ENCODE data around the gene POLR2L. TPM values are rescaled to one million over a fixed set of nuclear protein-coding genes. Genes with fewer than 3 reads are reported as not detected.

POLR2L gene
- total RNA-seq, 1 experiment from 2014 or later, result 672 TPM

- DNase-seq (ENCODE audit: low read depth), result no peak
Measured at GRCh38 chr11:813456-814096, 28.8 kb downstream of the POLR2L start.

GRCh38 chr11:813072-813455 is 29.3 kb downstream of the POLR2L start:
- no peak for DNase-seq (ENCODE audit: low read depth)

- DNase-seq (ENCODE audit: low read depth), result no peak
Measured at GRCh38 chr11:812390-812789, 29.9 kb downstream of the POLR2L start.

- DNase-seq (ENCODE audit: low read depth), result no peak
Measured at GRCh38 chr11:811446-812245, 30.7 kb downstream of the POLR2L start.

GRCh38 chr11:810040-810567 is 32.2 kb downstream of the POLR2L start:
- DNase-seq (ENCODE audit: low read depth), result no peak

- peak; percentile 95 for DNase-seq (ENCODE audit: low read depth)
Measured at GRCh38 chr11:809287-810039, 32.9 kb downstream of the POLR2L start, which contains the start of gene RPLP2. RPLP2 (plus strand) TSS chr11:809967; CDS start chr11:810235, 268 bp downstream.

GRCh38 chr11:808427-809286 is 33.7 kb downstream of the POLR2L start:
- no peak for DNase-seq (ENCODE audit: low read depth)

GRCh38 chr11:804599-804964 is 37.7 kb downstream of the POLR2L start:
- DNase-seq (ENCODE audit: low read depth), result no peak

GRCh38 chr11:803770-804598 is 38.3 kb downstream of the POLR2L start:
- DNase-seq (ENCODE audit: low read depth), result no peak

- DNase-seq (ENCODE audit: low read depth), result no peak
Measured at GRCh38 chr11:803467-803742, 38.9 kb downstream of the POLR2L start.

- no peak for DNase-seq (ENCODE audit: low read depth)
Measured at GRCh38 chr11:802693-803466, 39.4 kb downstream of the POLR2L start.

- DNase-seq (ENCODE audit: low read depth), result no peak
Measured at GRCh38 chr11:802018-802617, 40.2 kb downstream of the POLR2L start.

- no peak for DNase-seq (ENCODE audit: low read depth)
Measured at GRCh38 chr11:801097-801780, 41.1 kb downstream of the POLR2L start.

GRCh38 chr11:800473-800872 is 41.9 kb downstream of the POLR2L start:
- no peak for DNase-seq (ENCODE audit: low read depth)

- DNase-seq (ENCODE audit: low read depth), result no peak
Measured at GRCh38 chr11:799641-800316, 42.5 kb downstream of the POLR2L start.

GRCh38 chr11:798093-798713 is 44.1 kb downstream of the POLR2L start, which contains the start of gene SLC25A22:
SLC25A22 (minus strand) TSS chr11:798281; CDS start chr11:795006, 3,275 bp downstream.
- DNase-seq (ENCODE audit: low read depth), result peak; percentile 59

All from HT1080 (cell line).